Mesothelial cell of epicardium (in vitro differentiated cells): ENCODE measurements around the gene PERM1. TPM values are rescaled to one million over a fixed set of nuclear protein-coding genes. Genes with fewer than 3 reads are reported as not detected.

Experiments
- DNase-seq, 2 experiments: peaks; one replicate each; pipeline ENCODE4 v3.0.0; 2021; ENCODE audit warnings: low spot score in 2 of 2; ENCODE audit not compliant: unreplicated experiment in 2 of 2
- H3K27ac Mint-ChIP-seq: 2 replicates; pipeline ENCODE4 v1.8.0; 2021; ENCODE audit warnings: mixed read lengths
- H3K27me3 Mint-ChIP-seq: 2 replicates; pipeline ENCODE4 v1.8.0; 2021; ENCODE audit warnings: low read depth, mixed read lengths
- H3K36me3 Mint-ChIP-seq: 2 replicates; pipeline ENCODE4 v1.8.0; 2021; ENCODE audit warnings: mixed read lengths
- H3K4me1 Mint-ChIP-seq: 2 replicates; pipeline ENCODE4 v1.8.0; 2021; ENCODE audit warnings: mixed read lengths
- H3K4me3 Mint-ChIP-seq: 2 replicates; pipeline ENCODE4 v1.8.0; 2021; ENCODE audit warnings: mild to moderate bottlenecking, moderate library complexity, mixed read lengths
- H3K9me3 Mint-ChIP-seq: 2 replicates; pipeline ENCODE4 v1.8.0; 2021; ENCODE audit warnings: mixed read lengths
- total RNA-seq: library from RNA; stranded (reverse); gene quantifications from 3 replicates; pipeline ENCODE4 v1.2.1, GENCODE V29; 2021
- TF ChIP-seq, protein P1 (sequence below): fragments of 200-600 bp; sonication (generic); IDR thresholded peaks from one replicate; pipeline ENCODE4 v1.5.0; 2021; ENCODE audit warnings: antibody characterized with exemption; ENCODE audit not compliant: unreplicated experiment

PERM1 gene
- total RNA-seq, 1 donor from 2014 or later, result 2.8 TPM

DNA sequence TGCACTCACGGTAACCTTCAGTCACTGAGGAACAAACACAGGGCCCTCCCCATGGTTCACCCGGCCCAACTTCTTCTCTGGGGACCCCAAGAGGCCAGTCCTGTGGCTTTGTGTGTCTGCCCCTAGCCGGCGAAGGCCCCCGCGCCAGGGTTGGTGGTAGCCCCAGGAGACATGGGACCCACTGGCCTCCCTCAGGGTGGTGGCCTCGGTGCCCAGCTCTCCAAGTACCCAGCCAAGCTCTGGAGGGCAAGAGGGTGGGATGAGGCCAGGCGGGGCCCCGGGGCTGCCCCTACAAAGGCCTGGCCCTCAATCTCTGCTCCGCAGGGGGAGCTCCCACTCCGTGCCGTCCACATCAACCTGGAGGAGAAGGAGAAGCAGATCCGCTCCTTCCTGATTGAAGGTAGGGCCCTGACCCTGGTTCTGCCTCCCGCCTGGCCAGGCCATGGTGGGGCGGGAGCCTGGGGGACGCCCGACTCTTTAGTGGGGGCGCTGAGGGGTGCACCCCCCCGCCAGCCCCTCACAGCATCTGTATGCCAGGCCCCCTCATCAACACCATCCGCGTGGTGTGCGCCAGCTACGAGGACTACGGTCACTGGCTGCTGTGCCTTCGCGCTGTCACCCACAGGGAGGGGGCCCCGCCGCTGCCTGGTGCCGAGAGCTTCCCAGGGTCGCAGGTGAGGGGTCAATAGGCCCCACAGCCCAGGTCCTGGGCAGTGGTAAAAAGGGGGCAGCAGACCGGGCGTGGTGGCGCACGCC is 10.0 kb downstream of the PERM1 start:
- TF ChIP-seq, protein P1, sequence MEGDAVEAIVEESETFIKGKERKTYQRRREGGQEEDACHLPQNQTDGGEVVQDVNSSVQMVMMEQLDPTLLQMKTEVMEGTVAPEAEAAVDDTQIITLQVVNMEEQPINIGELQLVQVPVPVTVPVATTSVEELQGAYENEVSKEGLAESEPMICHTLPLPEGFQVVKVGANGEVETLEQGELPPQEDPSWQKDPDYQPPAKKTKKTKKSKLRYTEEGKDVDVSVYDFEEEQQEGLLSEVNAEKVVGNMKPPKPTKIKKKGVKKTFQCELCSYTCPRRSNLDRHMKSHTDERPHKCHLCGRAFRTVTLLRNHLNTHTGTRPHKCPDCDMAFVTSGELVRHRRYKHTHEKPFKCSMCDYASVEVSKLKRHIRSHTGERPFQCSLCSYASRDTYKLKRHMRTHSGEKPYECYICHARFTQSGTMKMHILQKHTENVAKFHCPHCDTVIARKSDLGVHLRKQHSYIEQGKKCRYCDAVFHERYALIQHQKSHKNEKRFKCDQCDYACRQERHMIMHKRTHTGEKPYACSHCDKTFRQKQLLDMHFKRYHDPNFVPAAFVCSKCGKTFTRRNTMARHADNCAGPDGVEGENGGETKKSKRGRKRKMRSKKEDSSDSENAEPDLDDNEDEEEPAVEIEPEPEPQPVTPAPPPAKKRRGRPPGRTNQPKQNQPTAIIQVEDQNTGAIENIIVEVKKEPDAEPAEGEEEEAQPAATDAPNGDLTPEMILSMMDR, result no peak

DNA sequence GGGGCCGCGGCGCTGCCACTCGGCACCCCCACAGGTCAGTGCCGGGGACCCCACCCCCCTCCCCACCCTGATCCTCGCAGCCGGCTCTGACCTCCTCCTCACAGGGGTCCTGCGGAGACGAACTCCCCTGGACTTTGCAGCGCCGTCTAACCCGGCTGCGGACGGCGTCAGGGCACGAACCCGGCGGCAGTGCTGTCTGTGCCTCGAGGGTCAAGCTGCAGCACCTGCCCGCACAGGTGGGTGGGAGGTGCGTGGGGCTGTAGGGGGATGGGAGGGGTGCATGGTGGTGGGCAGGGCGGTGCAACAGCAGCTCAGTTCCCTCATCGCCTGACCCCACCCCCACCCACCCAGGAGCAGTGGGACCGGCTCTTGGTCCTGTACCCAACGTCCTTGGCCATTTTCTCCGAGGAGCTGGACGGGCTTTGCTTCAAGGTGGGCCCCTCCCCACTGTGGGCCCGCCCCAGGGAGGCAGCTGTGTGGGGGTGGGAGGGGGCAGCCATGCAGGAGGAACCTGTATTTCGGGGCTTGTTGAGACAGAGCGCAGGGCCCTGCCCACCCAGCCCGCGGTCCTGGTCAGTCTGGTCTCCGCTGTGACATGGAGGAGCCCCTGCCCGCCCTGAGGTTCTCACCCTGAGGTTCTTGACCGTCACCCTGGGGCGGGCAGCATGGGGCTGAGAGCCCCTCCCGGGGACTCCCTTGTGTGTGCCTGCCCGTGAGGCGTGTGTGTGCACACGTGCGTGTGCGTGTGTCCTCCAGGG is 10.7 kb downstream of the PERM1 start:
- DNase-seq, result no peak
- no peak overlapping the region for H3K27ac Mint-ChIP-seq
- H3K27me3 Mint-ChIP-seq, result peaks cover 17% of the 10 kb centered on the region
- H3K9me3 Mint-ChIP-seq, result no peaks in the 10 kb centered on the region
- H3K36me3 Mint-ChIP-seq, result peaks cover 2% of the 10 kb centered on the region
- peaks cover 11% of the 10 kb centered on the region for H3K4me1 Mint-ChIP-seq
- H3K4me3 Mint-ChIP-seq, result peak overlapping the region; percentile 62
- TF ChIP-seq, protein P1, result no peak

More for the DNA sequence above, 10.0 kb downstream of the PERM1 start:
- H3K36me3 Mint-ChIP-seq, result peaks cover 2% of the 10 kb centered on the region
- H3K4me3 Mint-ChIP-seq, result peak overlapping the region; percentile 62
- no peaks in the 10 kb centered on the region for H3K9me3 Mint-ChIP-seq
- peaks cover 17% of the 10 kb centered on the region for H3K27me3 Mint-ChIP-seq
- H3K4me1 Mint-ChIP-seq, result peaks cover 11% of the 10 kb centered on the region
- DNase-seq, result no peak
- H3K27ac Mint-ChIP-seq, result no peak overlapping the region

DNA sequence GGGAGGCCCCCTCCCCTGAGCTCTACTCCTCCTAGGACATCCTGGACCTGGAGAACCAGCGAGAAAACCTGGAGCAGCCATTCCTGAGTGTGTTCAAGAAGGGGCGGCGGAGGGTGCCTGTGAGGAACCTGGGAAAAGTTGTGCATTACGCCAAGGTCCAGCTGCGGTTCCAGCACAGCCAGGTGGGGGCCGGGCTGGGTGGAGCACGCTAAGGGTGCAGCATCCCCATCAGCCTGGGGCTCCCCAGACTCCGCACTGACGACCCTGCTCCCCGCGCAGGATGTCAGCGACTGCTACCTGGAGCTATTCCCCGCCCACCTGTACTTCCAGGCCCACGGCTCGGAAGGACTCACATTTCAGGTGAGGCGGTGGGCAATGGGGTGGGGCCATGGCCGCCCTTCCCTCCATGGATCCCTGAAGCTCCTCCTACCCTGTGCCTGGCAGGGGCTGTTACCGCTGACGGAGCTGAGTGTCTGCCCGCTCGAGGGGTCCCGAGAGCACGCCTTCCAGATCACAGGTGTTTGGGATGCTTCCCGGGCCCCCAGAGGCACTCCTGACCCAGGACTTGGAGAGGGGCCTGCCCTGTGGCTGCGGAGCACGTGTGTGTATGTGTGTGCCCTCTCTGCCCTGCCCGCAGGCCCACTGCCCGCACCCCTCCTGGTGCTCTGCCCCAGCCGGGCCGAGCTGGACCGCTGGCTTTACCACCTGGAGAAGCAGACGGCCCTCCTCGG is 11.5 kb downstream of the PERM1 start:
- peaks cover 17% of the 10 kb centered on the region for H3K27me3 Mint-ChIP-seq
- no peaks in the 10 kb centered on the region for H3K9me3 Mint-ChIP-seq
- TF ChIP-seq, protein P1, result no peak
- no peak overlapping the region for H3K27ac Mint-ChIP-seq
- peak overlapping the region; percentile 46 for H3K4me3 Mint-ChIP-seq
- H3K36me3 Mint-ChIP-seq, result peaks cover 2% of the 10 kb centered on the region
- peaks cover 5% of the 10 kb centered on the region for H3K4me1 Mint-ChIP-seq
- no peak for DNase-seq

DNA sequence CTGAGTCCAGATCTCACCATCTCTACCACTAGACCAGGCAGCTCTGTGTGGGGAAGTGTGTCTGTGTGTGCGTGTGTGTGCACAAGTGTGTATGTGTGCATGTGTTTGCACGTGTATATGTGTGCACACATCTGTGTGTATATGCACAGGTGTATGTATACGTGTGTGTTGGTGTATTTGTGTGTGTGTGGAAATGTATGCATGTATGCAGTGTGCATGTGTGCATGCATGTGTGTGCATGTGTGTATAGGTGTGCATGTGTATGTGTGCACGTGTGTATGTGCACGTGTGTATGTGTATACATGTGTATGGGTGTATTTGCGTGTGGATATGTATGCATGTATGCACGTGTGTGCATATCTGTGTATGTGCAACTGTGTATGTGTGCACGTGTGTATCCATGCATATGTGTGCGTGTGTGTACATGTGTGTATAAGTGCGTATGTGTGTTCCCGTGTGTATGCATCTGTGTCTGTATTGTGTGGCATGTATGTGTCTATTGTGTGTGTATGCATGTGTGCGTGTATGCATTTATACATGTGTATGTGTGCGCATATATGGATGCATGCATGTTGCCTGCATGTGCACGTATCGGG is 12.5 kb downstream of the PERM1 start:
- H3K4me3 Mint-ChIP-seq, result no peak overlapping the region
- no peak for DNase-seq
- peaks cover 17% of the 10 kb centered on the region for H3K27me3 Mint-ChIP-seq
- peaks cover 2% of the 10 kb centered on the region for H3K36me3 Mint-ChIP-seq
- TF ChIP-seq, protein P1, result no peak
- H3K4me1 Mint-ChIP-seq, result peaks cover 5% of the 10 kb centered on the region
- H3K9me3 Mint-ChIP-seq, result no peaks in the 10 kb centered on the region
- no peak overlapping the region for H3K27ac Mint-ChIP-seq
